Transverse colon (tissue), 4 donors: ENCODE data around the gene RPS6KA5.

Experiments
- CTCF ChIP-seq, 5 experiments: fragments of 200-600 bp in 3 of 5; fragments of 450-650 bp in 2 of 5; sonication (generic) in 3 of 5; IDR thresholded peaks; 1 replicate in 2 of 5; 2 replicates in 3 of 5; pipeline ENCODE4 v1.5.1; 2016 to 2017; ENCODE audit warnings: antibody characterized with exemption in 5 of 5, inconsistent platforms in 3 of 5, mild to moderate bottlenecking in 2 of 5, moderate library complexity in 1 of 5
- POLR2A ChIP-seq: fragments of 450-650 bp; IDR thresholded peaks from one replicate; pipeline ENCODE4 v1.6.1; 2016; ENCODE audit warnings: antibody characterized with exemption, mild to moderate bottlenecking, moderate library complexity
- POLR2AphosphoS5 ChIP-seq, 3 donors: sonication (generic); formaldehyde crosslinking; IDR thresholded peaks; one replicate each; pipeline ENCODE4 v1.6.1; 2016; ENCODE audit warnings: antibody characterized with exemption in 3 of 3

- peak in 4 of 5 experiments; percentile 22 to 74 (median 46) for TF ChIP-seq CTCF (IDR thresholded peaks at IDR 0.05)
- peak; percentile 92 for TF ChIP-seq POLR2A
- peak; percentile 95 to 96 (median 96) for TF ChIP-seq POLR2AphosphoS5 (IDR thresholded peaks at IDR 0.05)
These were observed at the start of gene RPS6KA5 for GRCh38 chr14:91060351-91061055.
